ENCODE results near the gene MYL6.
"Not testable (repeated sequence)": the region's sequence is repeated elsewhere in the genome, so short reads cannot be mapped to it uniquely, and the experiment has no call there.

Gene MYL6

GRCh38 chr12:56152132-56152755 lies 5.9 kb upstream of the MYL6 start, which contains the start of gene MYL6B:
MYL6B (plus strand) TSS chr12:56152587; CDS start chr12:56153919, 1,332 bp downstream.
- DNase-seq (ENCODE audit: low spot score) = peak; percentile 91
- in situ Hi-C loops (cut with MboI; ENCODE audit: low pct_unique_long_range_greater_than_20kb, low sequenced_read_pairs, unreplicated experiment) = no loop called here
- TF ChIP-seq CTCF (IDR thresholded peaks at IDR 0.05; ENCODE audit: extremely low read depth, insufficient read depth, missing control alignments) = no peak

- TF ChIP-seq CTCF (IDR thresholded peaks at IDR 0.05; ENCODE audit: extremely low read depth, insufficient read depth, missing control alignments) = no peak
- DNase-seq (ENCODE audit: low spot score) = no peak
- in situ Hi-C loops (cut with MboI; ENCODE audit: low pct_unique_long_range_greater_than_20kb, low sequenced_read_pairs, unreplicated experiment) = no loop called here
Observed at GRCh38 chr12:56152756-56153677, 5.1 kb upstream of the MYL6 start.

- in situ Hi-C loops (cut with MboI; ENCODE audit: low pct_unique_long_range_greater_than_20kb, low sequenced_read_pairs, unreplicated experiment) = no loop called here
- TF ChIP-seq CTCF (IDR thresholded peaks at IDR 0.05; ENCODE audit: extremely low read depth, insufficient read depth, missing control alignments) = no peak
- DNase-seq (ENCODE audit: low spot score) = no peak
Observed at GRCh38 chr12:56153678-56154065, 4.5 kb upstream of the MYL6 start.

- in situ Hi-C loops (cut with MboI; ENCODE audit: low pct_unique_long_range_greater_than_20kb, low sequenced_read_pairs, unreplicated experiment) = no loop called here
- TF ChIP-seq CTCF (IDR thresholded peaks at IDR 0.05; ENCODE audit: extremely low read depth, insufficient read depth, missing control alignments) = no peak
- no peak for DNase-seq (ENCODE audit: low spot score)
Observed at GRCh38 chr12:56154246-56154771, 3.9 kb upstream of the MYL6 start.

GRCh38 chr12:56154818-56155217 lies 3.3 kb upstream of the MYL6 start:
- in situ Hi-C loops (cut with MboI; ENCODE audit: low pct_unique_long_range_greater_than_20kb, low sequenced_read_pairs, unreplicated experiment) = no loop called here
- TF ChIP-seq CTCF (IDR thresholded peaks at IDR 0.05; ENCODE audit: extremely low read depth, insufficient read depth, missing control alignments) = no peak
- DNase-seq (ENCODE audit: low spot score) = no peak

- no peak for DNase-seq (ENCODE audit: low spot score)
- in situ Hi-C loops (cut with MboI; ENCODE audit: low pct_unique_long_range_greater_than_20kb, low sequenced_read_pairs, unreplicated experiment) = no loop called here
- TF ChIP-seq CTCF (IDR thresholded peaks at IDR 0.05; ENCODE audit: extremely low read depth, insufficient read depth, missing control alignments) = no peak
Observed at GRCh38 chr12:56155256-56155845, 2.8 kb upstream of the MYL6 start.

GRCh38 chr12:56156464-56157200 lies 1.5 kb upstream of the MYL6 start:
- DNase-seq (ENCODE audit: low spot score); in situ Hi-C loops (cut with MboI; ENCODE audit: low pct_unique_long_range_greater_than_20kb, low sequenced_read_pairs, unreplicated experiment): not testable (repeated sequence)
